ENCODE data around the gene ZNF511. TPM values are rescaled to one million over a fixed set of nuclear protein-coding genes. Genes with fewer than 3 reads are reported as not detected.

The ZNF511 gene
- total RNA-seq, 2 experiments from 2014 or later, result 68.8 to 95.0 TPM

GRCh38 chr10:133292919-133293809 lies 15.6 kb upstream of the ZNF511 start:
- H3K27ac ChIP-seq (ENCODE audit: low read depth, low read length, poor library complexity, severe bottlenecking), result no peak overlapping the region
- ChIA-PET CTCF (ENCODE audit: unreplicated experiment) (no interaction called here), POLR2A (interaction anchor here (0.6 kb wide), 1 partner anchor 31 kb away, joined by 3 read pairs; no protein-coding TSS in a partner anchor)
- no peak overlapping the region for H3K4me2 ChIP-seq (ENCODE audit: low read length)
- H4K20me1 ChIP-seq (ENCODE audit: insufficient read depth, low read length), result no peaks in the 10 kb centered on the region
- no peaks in the 10 kb centered on the region for H3K9me2 ChIP-seq (ENCODE audit: insufficient read depth, low read length)
- H3K79me2 ChIP-seq (ENCODE audit: insufficient read depth, low read depth, low read length), result no peaks in the 10 kb centered on the region
- H3K4me3 ChIP-seq (ENCODE audit: low read depth, low read length, poor library complexity, severe bottlenecking), result no peak overlapping the region
- no peak overlapping the region for H2AFZ ChIP-seq (ENCODE audit: low read length)
- H3K9me3 ChIP-seq (ENCODE audit: low read length), result no peaks in the 10 kb centered on the region
- TF ChIP-seq CTCF (conservative IDR thresholded peaks at IDR 0.05; ENCODE audit: low read length) (no peak), EZH2phosphoT487 (IDR thresholded peaks at IDR 0.05; ENCODE audit: borderline replicate concordance, low read depth, low read length) (no peak)
- DNase-seq (ENCODE audit: low spot score), result no peak
- intact Hi-C loops (cut with micrococcal nuclease; ENCODE audit: unreplicated experiment), result no loop called here
- H3K36me3 ChIP-seq (ENCODE audit: insufficient read depth, low read length), result peaks cover 84% of the 10 kb centered on the region
- no peaks in the 10 kb centered on the region for H3K4me1 ChIP-seq (ENCODE audit: insufficient read depth, low read length, poor library complexity, severe bottlenecking)
- no TSS peak for BruUV-seq (replicated peaks)

- Histone ChIP-seq H3K9me3 (ENCODE audit: low read length) (no peaks in the 10 kb centered on the region), H3K4me1 (ENCODE audit: insufficient read depth, low read length, poor library complexity, severe bottlenecking) (no peaks in the 10 kb centered on the region), H3K4me2 (ENCODE audit: low read length) (no peak overlapping the region), H3K79me2 (ENCODE audit: insufficient read depth, low read depth, low read length) (no peaks in the 10 kb centered on the region), H3K27ac (ENCODE audit: low read depth, low read length, poor library complexity, severe bottlenecking) (no peak overlapping the region), H3K4me3 (ENCODE audit: low read depth, low read length, poor library complexity, severe bottlenecking) (no peak overlapping the region), H2AFZ (ENCODE audit: low read length) (no peak overlapping the region), H4K20me1 (ENCODE audit: insufficient read depth, low read length) (no peaks in the 10 kb centered on the region), H3K9me2 (ENCODE audit: insufficient read depth, low read length) (no peaks in the 10 kb centered on the region), H3K36me3 (ENCODE audit: insufficient read depth, low read length) (peaks cover 84% of the 10 kb centered on the region)
- intact Hi-C loops (cut with micrococcal nuclease; ENCODE audit: unreplicated experiment), result no loop called here
- no TSS peak for BruUV-seq (replicated peaks)
- no peak for DNase-seq (ENCODE audit: low spot score)
- TF ChIP-seq EZH2phosphoT487 (IDR thresholded peaks at IDR 0.05; ENCODE audit: borderline replicate concordance, low read depth, low read length), result no peak
- TF ChIP-seq CTCF (conservative IDR thresholded peaks at IDR 0.05; ENCODE audit: low read length), result no peak
- POLR2A ChIA-PET, result no interaction called here
- CTCF ChIA-PET (ENCODE audit: unreplicated experiment), result no interaction called here
Observed at GRCh38 chr10:133293810-133294119, 14.9 kb upstream of the ZNF511 start.

GRCh38 chr10:133294189-133294588 lies 14.5 kb upstream of the ZNF511 start:
- CTCF ChIA-PET (ENCODE audit: unreplicated experiment), result no interaction called here
- BruUV-seq (replicated peaks), result TSS peak; percentile 44

More at GRCh38 chr10:133294189-133294588, 14.5 kb upstream of the ZNF511 start:
- Histone ChIP-seq H3K9me2 (ENCODE audit: insufficient read depth, low read length) (no peaks in the 10 kb centered on the region), H2AFZ (ENCODE audit: low read length) (no peak overlapping the region), H3K9me3 (ENCODE audit: low read length) (no peaks in the 10 kb centered on the region), H3K4me2 (ENCODE audit: low read length) (no peak overlapping the region), H3K79me2 (ENCODE audit: insufficient read depth, low read depth, low read length) (no peaks in the 10 kb centered on the region), H3K36me3 (ENCODE audit: insufficient read depth, low read length) (peaks cover 84% of the 10 kb centered on the region), H3K4me1 (ENCODE audit: insufficient read depth, low read length, poor library complexity, severe bottlenecking) (no peaks in the 10 kb centered on the region), H4K20me1 (ENCODE audit: insufficient read depth, low read length) (no peaks in the 10 kb centered on the region), H3K4me3 (ENCODE audit: low read depth, low read length, poor library complexity, severe bottlenecking) (no peak overlapping the region), H3K27ac (ENCODE audit: low read depth, low read length, poor library complexity, severe bottlenecking) (no peak overlapping the region)
- TF ChIP-seq CTCF (conservative IDR thresholded peaks at IDR 0.05; ENCODE audit: low read length), result no peak
- no peak for TF ChIP-seq EZH2phosphoT487 (IDR thresholded peaks at IDR 0.05; ENCODE audit: borderline replicate concordance, low read depth, low read length)
- DNase-seq (ENCODE audit: low spot score), result no peak
- POLR2A ChIA-PET, result no interaction called here
- intact Hi-C loops (cut with micrococcal nuclease; ENCODE audit: unreplicated experiment), result no loop called here

Data from OCI-LY7 (cell line).